ENCODE results near the gene LRRC8D.

DNA sequence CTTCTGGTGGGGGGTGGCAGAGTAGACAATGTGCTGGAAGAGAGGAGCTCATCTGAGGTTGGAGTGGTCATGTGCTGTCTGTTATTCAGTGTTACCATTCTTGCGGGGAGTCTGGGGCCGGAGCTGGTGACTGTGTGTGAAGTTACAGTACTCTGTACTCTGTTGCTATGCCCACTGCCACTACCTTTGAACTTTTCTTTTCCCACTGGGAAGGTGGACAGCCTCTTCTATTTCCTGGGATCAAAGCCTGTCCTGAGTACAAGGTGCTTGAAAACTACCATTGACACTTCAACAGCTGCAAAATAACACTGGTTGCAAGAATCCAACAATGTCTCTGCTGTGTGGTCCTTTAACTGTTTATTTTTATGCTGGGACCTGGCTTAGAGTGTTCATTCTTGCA, 107.7 kb downstream of the LRRC8D start:
- no peak for TF ChIP-seq CTCF (conservative IDR thresholded peaks at IDR 0.05; ENCODE audit: low read depth, low read length)
- no peak for TF ChIP-seq EZH2 (IDR thresholded peaks at IDR 0.05; ENCODE audit: low read length, unreplicated experiment)
- no peak for TF ChIP-seq EZH2phosphoT487 (IDR thresholded peaks at IDR 0.05; ENCODE audit: borderline replicate concordance, low read length)
